Measurements from ENCODE around the gene COX10. TPM values are rescaled to one million over a fixed set of nuclear protein-coding genes. Genes with fewer than 3 reads are reported as not detected.

The COX10 gene
- polyA plus RNA-seq, 1 donor (not counting 4 experiments of a cell fraction or from before 2014, with no cell fraction given): 14.3 TPM

DNA sequence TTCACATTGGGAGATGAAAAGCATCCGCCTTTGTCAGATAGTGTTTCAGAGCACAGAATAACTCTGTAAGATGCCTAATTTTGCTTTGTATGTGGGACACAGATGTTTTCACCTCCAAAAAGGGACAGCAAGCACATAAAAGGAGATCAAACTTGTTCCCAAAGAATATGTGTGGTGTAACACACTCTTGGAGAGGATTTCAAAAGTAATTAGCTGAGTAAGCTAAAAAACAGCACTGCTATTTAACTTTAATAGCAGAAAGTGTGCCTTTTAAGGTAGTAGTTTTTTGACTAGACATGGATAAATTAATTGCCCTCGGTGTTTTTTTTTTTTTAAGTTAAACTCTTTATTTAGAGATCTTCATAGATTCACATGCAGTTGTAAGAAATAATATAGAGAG, 65.2 kb downstream of the COX10 start:
- Histone ChIP-seq H3K9ac (ENCODE audit: control insufficient read depth, extremely low read depth, insufficient read depth, low read length) (no peak overlapping the region), H3K27ac (ENCODE audit: control insufficient read depth, insufficient read depth, low read length) (no peak overlapping the region), H3K4me2 (ENCODE audit: control insufficient read depth, extremely low read depth, insufficient read depth, low read depth, low read length) (no peak overlapping the region), H3K79me2 (ENCODE audit: control insufficient read depth, insufficient read depth, low read length) (no peaks in the 10 kb centered on the region), H3K4me3 (ENCODE audit: control insufficient read depth in 2 of 3, extremely low read depth in 1 of 3, insufficient read depth in 2 of 3, low read depth in 1 of 3, low read length in 3 of 3) (no peak overlapping the region), H3K36me3 (ENCODE audit: control insufficient read depth in 2 of 2, extremely low read depth in 1 of 2, insufficient read depth in 2 of 2, low read length in 2 of 2) (no peaks in the 10 kb centered on the region), H2AFZ (ENCODE audit: control insufficient read depth, low read length) (no peak overlapping the region), H3K4me1 (ENCODE audit: control insufficient read depth, extremely low read depth, insufficient read depth, low read length) (no peaks in the 10 kb centered on the region), H3K9me1 (ENCODE audit: control insufficient read depth, extremely low read depth, insufficient read depth, low read length) (no peaks in the 10 kb centered on the region), H3K9me3 (ENCODE audit: control insufficient read depth, low read depth, low read length) (no peaks in the 10 kb centered on the region), H4K20me1 (ENCODE audit: control insufficient read depth, extremely low read depth, insufficient read depth, low read length) (no peaks in the 10 kb centered on the region), H3K27me3 (ENCODE audit: control insufficient read depth, extremely low read depth, insufficient read depth, low read length) (no peaks in the 10 kb centered on the region)
- no peak for DNase-seq (ENCODE audit: low read depth, low spot score)
- FAIRE-seq: no peak
- TF ChIP-seq, protein P1, sequence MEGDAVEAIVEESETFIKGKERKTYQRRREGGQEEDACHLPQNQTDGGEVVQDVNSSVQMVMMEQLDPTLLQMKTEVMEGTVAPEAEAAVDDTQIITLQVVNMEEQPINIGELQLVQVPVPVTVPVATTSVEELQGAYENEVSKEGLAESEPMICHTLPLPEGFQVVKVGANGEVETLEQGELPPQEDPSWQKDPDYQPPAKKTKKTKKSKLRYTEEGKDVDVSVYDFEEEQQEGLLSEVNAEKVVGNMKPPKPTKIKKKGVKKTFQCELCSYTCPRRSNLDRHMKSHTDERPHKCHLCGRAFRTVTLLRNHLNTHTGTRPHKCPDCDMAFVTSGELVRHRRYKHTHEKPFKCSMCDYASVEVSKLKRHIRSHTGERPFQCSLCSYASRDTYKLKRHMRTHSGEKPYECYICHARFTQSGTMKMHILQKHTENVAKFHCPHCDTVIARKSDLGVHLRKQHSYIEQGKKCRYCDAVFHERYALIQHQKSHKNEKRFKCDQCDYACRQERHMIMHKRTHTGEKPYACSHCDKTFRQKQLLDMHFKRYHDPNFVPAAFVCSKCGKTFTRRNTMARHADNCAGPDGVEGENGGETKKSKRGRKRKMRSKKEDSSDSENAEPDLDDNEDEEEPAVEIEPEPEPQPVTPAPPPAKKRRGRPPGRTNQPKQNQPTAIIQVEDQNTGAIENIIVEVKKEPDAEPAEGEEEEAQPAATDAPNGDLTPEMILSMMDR (optimal IDR thresholded peaks at IDR 0.05 in 1 of 3, IDR thresholded peaks at IDR 0.05 in 1 of 3, conservative IDR thresholded peaks at IDR 0.05 in 1 of 3; ENCODE audit: extremely low read depth in 1 of 3, insufficient read depth in 2 of 3, low read length in 3 of 3): no peak
- no peak for TF ChIP-seq EZH2 (IDR thresholded peaks at IDR 0.05; ENCODE audit: low read length)
- dilution Hi-C loops (cut with MboI; ENCODE audit: extremely low pct_ligation_motif_present, low sequenced_read_pairs): no loop called here

DNA sequence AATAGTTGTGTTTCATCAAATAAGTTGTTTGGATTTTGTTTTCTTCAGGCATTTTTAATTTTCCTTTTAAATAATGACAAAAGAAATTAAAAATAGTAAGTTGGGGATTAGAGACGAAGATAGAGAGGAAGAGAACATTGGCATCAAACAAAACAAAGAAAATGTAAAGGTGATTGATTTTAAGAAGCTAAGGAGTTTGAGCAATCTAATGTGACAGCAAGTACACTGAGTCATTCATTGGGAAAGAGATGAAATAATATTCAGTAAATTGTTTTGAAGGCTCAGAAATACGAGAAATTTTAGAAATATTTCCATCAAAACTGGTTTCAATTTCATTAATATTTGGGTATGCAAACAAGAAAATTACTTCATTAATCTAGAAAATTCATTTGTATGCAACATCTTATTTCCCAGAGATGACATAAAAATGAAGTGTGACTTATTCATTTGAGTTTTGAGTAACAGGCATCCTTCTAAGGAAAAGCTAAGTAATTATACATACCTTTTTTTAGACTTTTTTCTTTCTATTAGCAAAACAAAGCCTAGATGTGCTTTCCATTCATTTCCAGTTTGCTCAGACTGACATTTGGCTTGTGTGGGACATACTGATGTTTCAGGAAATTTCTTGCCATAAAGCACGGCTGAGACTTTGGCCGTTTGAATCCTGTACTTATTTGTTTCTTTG, 66.7 kb downstream of the COX10 start:
- no peak overlapping the region for H3K4me3 ChIP-seq (ENCODE audit: control insufficient read depth in 2 of 3, extremely low read depth in 1 of 3, insufficient read depth in 2 of 3, low read depth in 1 of 3, low read length in 3 of 3)
- no peaks in the 10 kb centered on the region for H3K27me3 ChIP-seq (ENCODE audit: control insufficient read depth, extremely low read depth, insufficient read depth, low read length)
- no peaks in the 10 kb centered on the region for H3K36me3 ChIP-seq (ENCODE audit: control insufficient read depth in 2 of 2, extremely low read depth in 1 of 2, insufficient read depth in 2 of 2, low read length in 2 of 2)
- H3K79me2 ChIP-seq (ENCODE audit: control insufficient read depth, insufficient read depth, low read length): no peaks in the 10 kb centered on the region
- no peaks in the 10 kb centered on the region for H3K9me3 ChIP-seq (ENCODE audit: control insufficient read depth, low read depth, low read length)
- no peak overlapping the region for H2AFZ ChIP-seq (ENCODE audit: control insufficient read depth, low read length)
- no peaks in the 10 kb centered on the region for H3K4me1 ChIP-seq (ENCODE audit: control insufficient read depth, extremely low read depth, insufficient read depth, low read length)
- H4K20me1 ChIP-seq (ENCODE audit: control insufficient read depth, extremely low read depth, insufficient read depth, low read length): no peaks in the 10 kb centered on the region
- dilution Hi-C loops (cut with MboI; ENCODE audit: extremely low pct_ligation_motif_present, low sequenced_read_pairs): no loop called here
- H3K9me1 ChIP-seq (ENCODE audit: control insufficient read depth, extremely low read depth, insufficient read depth, low read length): no peaks in the 10 kb centered on the region
- no peak overlapping the region for H3K27ac ChIP-seq (ENCODE audit: control insufficient read depth, insufficient read depth, low read length)
- H3K4me2 ChIP-seq (ENCODE audit: control insufficient read depth, extremely low read depth, insufficient read depth, low read depth, low read length): no peak overlapping the region
- FAIRE-seq (no peak), DNase-seq (ENCODE audit: low read depth, low spot score) (no peak)
- TF ChIP-seq, protein P1 (optimal IDR thresholded peaks at IDR 0.05 in 1 of 3, IDR thresholded peaks at IDR 0.05 in 1 of 3, conservative IDR thresholded peaks at IDR 0.05 in 1 of 3; ENCODE audit: extremely low read depth in 1 of 3, insufficient read depth in 2 of 3, low read length in 3 of 3): no peak
- TF ChIP-seq EZH2 (IDR thresholded peaks at IDR 0.05; ENCODE audit: low read length): no peak
- H3K9ac ChIP-seq (ENCODE audit: control insufficient read depth, extremely low read depth, insufficient read depth, low read length): no peak overlapping the region

Data from keratinocyte (primary cell).